Measurements from ENCODE around the gene TPK1.

DNA sequence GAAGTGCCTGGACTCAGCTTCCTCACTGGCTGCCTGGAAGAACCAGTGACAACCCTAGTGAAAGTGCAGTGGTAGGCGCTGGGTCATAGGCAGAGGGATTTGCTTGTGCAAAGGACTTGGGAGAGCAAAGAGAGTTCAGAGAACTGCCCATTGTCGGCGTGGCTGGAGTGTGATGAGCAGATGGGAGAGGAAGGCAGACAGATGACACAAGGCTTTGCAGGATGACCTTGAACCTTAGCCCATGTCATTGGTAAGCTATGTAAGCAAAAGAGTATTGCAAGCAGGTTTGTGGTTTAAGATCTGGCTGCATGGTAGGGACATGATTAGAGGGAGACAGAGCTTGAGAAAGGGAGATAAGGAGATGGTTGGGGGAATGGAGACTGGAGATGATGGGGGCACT, 397.1 kb downstream of the TPK1 start:
- TF ChIP-seq GATA3 (IDR thresholded peaks at IDR 0.05; ENCODE audit: low read depth, low read length) (no peak), GATA2 (IDR thresholded peaks at IDR 0.05; ENCODE audit: low read depth, low read length) (no peak)
